AG04450 (cell line): Measurements from ENCODE around the gene BCAR1. TPM values are rescaled to one million over a fixed set of nuclear protein-coding genes. Genes with fewer than 3 reads are reported as not detected.
"Not testable (repeated sequence)": the region's sequence is repeated elsewhere in the genome, so short reads cannot be mapped to it uniquely, and the experiment has no call there.

Experiments
- CTCF ChIA-PET: fragments of 300-600, 350-600 bp; formaldehyde crosslinking; extraction: SDS; loops from one replicate; lab custom pipeline; 2022; ENCODE audit warnings: antibody characterized with exemption, inconsistent platforms; lab: Charles Lee
- POLR2A ChIA-PET: fragments of 350-600 bp; formaldehyde crosslinking; extraction: SDS; loops from one replicate; lab custom pipeline; 2021; ENCODE audit warnings: antibody characterized with exemption, inconsistent platforms; lab: Yijun Ruan, JAX
- DNase-seq: peaks from one replicate; pipeline ENCODE4 v3.0.0-alpha.2; 2011; ENCODE audit warnings: low read depth, low spot score
- H3K27ac ChIP-seq: one replicate; pipeline ENCODE4 v1.5.1; 2012; ENCODE audit warnings: low read depth, low read length, control low read depth
- H3K27me3 ChIP-seq: one replicate; pipeline ENCODE4 v1.6.0; 2012; ENCODE audit warnings: low read length; ENCODE audit not compliant: control insufficient read depth, insufficient read depth
- H3K4me3 ChIP-seq: 2 replicates; pipeline ENCODE4 v1.5.1; 2011; ENCODE audit warnings: mild to moderate bottlenecking, low read depth, low read length, control low read depth
- H3K9me3 ChIP-seq: 2 replicates; pipeline ENCODE4 v1.5.1; 2012; ENCODE audit warnings: low read length; ENCODE audit not compliant: control insufficient read depth, insufficient read depth
- CTCF ChIP-seq: IDR thresholded peaks from 2 replicates; pipeline ENCODE4 v1.5.1; 2011; ENCODE audit warnings: low read depth, low read length, control low read depth, inconsistent platforms
- polyA plus RNA-seq: library from polyadenylated mRNA; depleted of rRNA; stranded (reverse); fragments of >200 nt; gene quantifications from 2 replicates; pipeline ENCODE4 v1.2.3, GENCODE V29; 2011

Gene BCAR1
- polyA plus RNA-seq, 1 experiment, result 16.1 TPM

GRCh38 chr16:75206749-75207451 lies 44.5 kb downstream of the BCAR1 start, which contains the start of gene CTRB2:
Gene CTRB2, minus strand, starts transcription at chr16:75207161. Its CDS starts 20 bp downstream, at chr16:75207141.
- ChIA-PET CTCF (interaction anchor here (1.2 to 1.7 kb wide), 3 partner anchors 27 to 258 kb away, joined by 4 to 5 read pairs (median 4); no protein-coding TSS in a partner anchor), POLR2A (interaction anchor here (0.6 to 2.1 kb wide), 2 partner anchors 18 to 22 kb away, joined by 3 to 16 read pairs; no protein-coding TSS in a partner anchor)
- Histone ChIP-seq H3K9me3 (no peaks in the 10 kb centered on the region; the same call in 1 of the 2 replicates), H3K27ac (no peak within 1 kb of the TSS), H3K4me3 (no peak within 1 kb of the TSS), H3K27me3 (peaks cover 3% of the 10 kb centered on the region)
- no peak for DNase-seq
- TF ChIP-seq CTCF, result no peak

- not testable (repeated sequence) for H3K27me3 ChIP-seq, DNase-seq, H3K9me3 ChIP-seq, H3K27ac ChIP-seq, H3K4me3 ChIP-seq
- CTCF ChIA-PET, result interaction anchor here (1.2 to 1.7 kb wide), 3 partner anchors 28 to 259 kb away, joined by 4 to 5 read pairs (median 4); no protein-coding TSS in a partner anchor
- POLR2A ChIA-PET, result interaction anchor here (0.6 to 2.1 kb wide), 2 partner anchors 19 to 22 kb away, joined by 3 to 16 read pairs; no protein-coding TSS in a partner anchor
Observed at GRCh38 chr16:75205961-75206748, 45.3 kb downstream of the BCAR1 start.

GRCh38 chr16:75205438-75205837 lies 46.0 kb downstream of the BCAR1 start:
- H3K27ac ChIP-seq, DNase-seq, H3K9me3 ChIP-seq, POLR2A ChIA-PET, H3K4me3 ChIP-seq, H3K27me3 ChIP-seq, CTCF ChIA-PET: not testable (repeated sequence)

- H3K27ac ChIP-seq, POLR2A ChIA-PET, H3K9me3 ChIP-seq, H3K4me3 ChIP-seq, DNase-seq, H3K27me3 ChIP-seq: not testable (repeated sequence)
- CTCF ChIA-PET, result interaction anchor here (1.1 kb wide), 1 partner anchor 180 kb away, joined by 3 read pairs; no protein-coding TSS in a partner anchor
Observed at GRCh38 chr16:75204905-75205304, 46.5 kb downstream of the BCAR1 start.

- Histone ChIP-seq H3K4me3 (no peak overlapping the region), H3K27me3 (no peaks in the 10 kb centered on the region), H3K9me3 (no peaks in the 10 kb centered on the region; the same call in 1 of the 2 replicates), H3K27ac (no peak overlapping the region)
- POLR2A ChIA-PET, result interaction anchor here (0.6 kb wide), 1 partner anchor 368 kb away, joined by 4 read pairs; no protein-coding TSS in a partner anchor
- CTCF ChIA-PET, result interaction anchor here (1.1 kb wide), 1 partner anchor 181 kb away, joined by 3 read pairs; no protein-coding TSS in a partner anchor
- TF ChIP-seq CTCF, result no peak
- DNase-seq, result no peak
Observed at GRCh38 chr16:75204410-75204758, 47.0 kb downstream of the BCAR1 start.

- H3K4me3 ChIP-seq, result no peak overlapping the region
- H3K27ac ChIP-seq, result no peak overlapping the region
- DNase-seq, result no peak
- no peaks in the 10 kb centered on the region for H3K27me3 ChIP-seq
- TF ChIP-seq CTCF, result no peak
- ChIA-PET CTCF (interaction anchor here (1.1 kb wide), 1 partner anchor 181 kb away, joined by 3 read pairs; no protein-coding TSS in a partner anchor), POLR2A (interaction anchor here (0.6 kb wide), 2 partner anchors 186 to 367 kb away, joined by 3 to 4 read pairs; no protein-coding TSS in a partner anchor)
- H3K9me3 ChIP-seq, result no peaks in the 10 kb centered on the region; the same call in 1 of the 2 replicates
Observed at GRCh38 chr16:75203667-75204409, 47.6 kb downstream of the BCAR1 start.
